ENCODE data around the gene SHROOM3.

The SHROOM3 gene

GRCh38 chr4:76780781-76781697, 346.0 kb downstream of the SHROOM3 start:
- no peak overlapping the region for H3K4me3 ChIP-seq (ENCODE audit: extremely low read depth, insufficient read depth, low read length, poor library complexity, severe bottlenecking)
- no peaks in the 10 kb centered on the region for H3K9me3 ChIP-seq (ENCODE audit: control insufficient read depth, low read length)
- peak overlapping the region; percentile 98 for H3K27ac ChIP-seq (ENCODE audit: low read depth, low read length, severe bottlenecking)
- peaks cover 40% of the 10 kb centered on the region for H3K4me1 ChIP-seq (ENCODE audit: control insufficient read depth, insufficient read depth, low read length, poor library complexity, severe bottlenecking)
- H3K36me3 ChIP-seq (ENCODE audit: control insufficient read depth, insufficient read depth, low read length), result peaks cover 77% of the 10 kb centered on the region
- WGBS, 2 experiments (ENCODE audit: insufficient coverage in 2 of 2), result 96 to 100% methylated on average over 5 to 6 of the region's 7 CpGs

GRCh38 chr4:76781698-76782595, 346.9 kb downstream of the SHROOM3 start:
- WGBS, 2 experiments (ENCODE audit: insufficient coverage in 2 of 2), result 75 to 89% methylated on average over 6 to 7 of the region's 7 CpGs
- Histone ChIP-seq H3K4me1 (ENCODE audit: control insufficient read depth, insufficient read depth, low read length, poor library complexity, severe bottlenecking) (peaks cover 40% of the 10 kb centered on the region), H3K9me3 (ENCODE audit: control insufficient read depth, low read length) (peaks cover 3% of the 10 kb centered on the region), H3K4me3 (ENCODE audit: extremely low read depth, insufficient read depth, low read length, poor library complexity, severe bottlenecking) (peak overlapping the region; percentile 22), H3K36me3 (ENCODE audit: control insufficient read depth, insufficient read depth, low read length) (peaks cover 77% of the 10 kb centered on the region), H3K27ac (ENCODE audit: low read depth, low read length, severe bottlenecking) (peak overlapping the region; percentile 98)

- H3K36me3 ChIP-seq (ENCODE audit: control insufficient read depth, insufficient read depth, low read length), result peaks cover 75% of the 10 kb centered on the region
- WGBS, 2 experiments (ENCODE audit: insufficient coverage in 2 of 2), result 38 to 44% methylated on average over 1 of the region's 1 CpG
- peaks cover 40% of the 10 kb centered on the region for H3K4me1 ChIP-seq (ENCODE audit: control insufficient read depth, insufficient read depth, low read length, poor library complexity, severe bottlenecking)
- H3K9me3 ChIP-seq (ENCODE audit: control insufficient read depth, low read length), result peaks cover 12% of the 10 kb centered on the region
- peak overlapping the region; percentile 98 for H3K27ac ChIP-seq (ENCODE audit: low read depth, low read length, severe bottlenecking)
- H3K4me3 ChIP-seq (ENCODE audit: extremely low read depth, insufficient read depth, low read length, poor library complexity, severe bottlenecking), result peak overlapping the region; percentile 22
These were observed 347.8 kb downstream of the SHROOM3 start for GRCh38 chr4:76782837-76783236.

GRCh38 chr4:76783836-76784235, 348.8 kb downstream of the SHROOM3 start:
- Histone ChIP-seq H3K9me3 (ENCODE audit: control insufficient read depth, low read length) (peaks cover 15% of the 10 kb centered on the region), H3K4me1 (ENCODE audit: control insufficient read depth, insufficient read depth, low read length, poor library complexity, severe bottlenecking) (peaks cover 40% of the 10 kb centered on the region), H3K27ac (ENCODE audit: low read depth, low read length, severe bottlenecking) (peak overlapping the region; percentile 98), H3K36me3 (ENCODE audit: control insufficient read depth, insufficient read depth, low read length) (peaks cover 74% of the 10 kb centered on the region), H3K4me3 (ENCODE audit: extremely low read depth, insufficient read depth, low read length, poor library complexity, severe bottlenecking) (no peak overlapping the region)
- 93 to 97% methylated on average over 3 to 4 of the region's 4 CpGs for WGBS, 2 experiments (ENCODE audit: insufficient coverage in 2 of 2)

- WGBS, 2 experiments (ENCODE audit: insufficient coverage in 2 of 2), result 80 to 100% methylated on average over 1 to 2 of the region's 2 CpGs
- H3K9me3 ChIP-seq (ENCODE audit: control insufficient read depth, low read length), result peaks cover 15% of the 10 kb centered on the region
- peaks cover 40% of the 10 kb centered on the region for H3K4me1 ChIP-seq (ENCODE audit: control insufficient read depth, insufficient read depth, low read length, poor library complexity, severe bottlenecking)
- peak overlapping the region; percentile 98 for H3K27ac ChIP-seq (ENCODE audit: low read depth, low read length, severe bottlenecking)
- H3K36me3 ChIP-seq (ENCODE audit: control insufficient read depth, insufficient read depth, low read length), result peaks cover 70% of the 10 kb centered on the region
- H3K4me3 ChIP-seq (ENCODE audit: extremely low read depth, insufficient read depth, low read length, poor library complexity, severe bottlenecking), result no peak overlapping the region
These were observed 349.2 kb downstream of the SHROOM3 start for GRCh38 chr4:76784237-76784636.

GRCh38 chr4:76787898-76788297, 352.9 kb downstream of the SHROOM3 start:
- Histone ChIP-seq H3K4me3 (ENCODE audit: extremely low read depth, insufficient read depth, low read length, poor library complexity, severe bottlenecking) (no peak overlapping the region), H3K4me1 (ENCODE audit: control insufficient read depth, insufficient read depth, low read length, poor library complexity, severe bottlenecking) (peaks cover 14% of the 10 kb centered on the region), H3K9me3 (ENCODE audit: control insufficient read depth, low read length) (peaks cover 15% of the 10 kb centered on the region), H3K36me3 (ENCODE audit: control insufficient read depth, insufficient read depth, low read length) (peaks cover 43% of the 10 kb centered on the region), H3K27ac (ENCODE audit: low read depth, low read length, severe bottlenecking) (no peak overlapping the region)
- WGBS, 2 experiments (ENCODE audit: insufficient coverage in 2 of 2), result no CpG with 5 or more reads among the region's 1 CpG

GRCh38 chr4:76790377-76790776, 355.3 kb downstream of the SHROOM3 start:
- Histone ChIP-seq H3K9me3 (ENCODE audit: control insufficient read depth, low read length) (peaks cover 15% of the 10 kb centered on the region), H3K4me1 (ENCODE audit: control insufficient read depth, insufficient read depth, low read length, poor library complexity, severe bottlenecking) (no peaks in the 10 kb centered on the region), H3K36me3 (ENCODE audit: control insufficient read depth, insufficient read depth, low read length) (peaks cover 31% of the 10 kb centered on the region), H3K27ac (ENCODE audit: low read depth, low read length, severe bottlenecking) (no peak overlapping the region), H3K4me3 (ENCODE audit: extremely low read depth, insufficient read depth, low read length, poor library complexity, severe bottlenecking) (no peak overlapping the region)
- WGBS, 2 experiments (ENCODE audit: insufficient coverage in 2 of 2), result no CpG with 5 or more reads among the region's 1 CpG

- no peak overlapping the region for H3K27ac ChIP-seq (ENCODE audit: low read depth, low read length, severe bottlenecking)
- peaks cover 15% of the 10 kb centered on the region for H3K9me3 ChIP-seq (ENCODE audit: control insufficient read depth, low read length)
- H3K4me3 ChIP-seq (ENCODE audit: extremely low read depth, insufficient read depth, low read length, poor library complexity, severe bottlenecking), result no peak overlapping the region
- H3K4me1 ChIP-seq (ENCODE audit: control insufficient read depth, insufficient read depth, low read length, poor library complexity, severe bottlenecking), result no peaks in the 10 kb centered on the region
- H3K36me3 ChIP-seq (ENCODE audit: control insufficient read depth, insufficient read depth, low read length), result peaks cover 20% of the 10 kb centered on the region
These were observed 356.4 kb downstream of the SHROOM3 start for GRCh38 chr4:76791479-76791878.

- H3K27ac ChIP-seq (ENCODE audit: low read depth, low read length, severe bottlenecking), result no peak overlapping the region
- peaks cover 12% of the 10 kb centered on the region for H3K36me3 ChIP-seq (ENCODE audit: control insufficient read depth, insufficient read depth, low read length)
- H3K4me1 ChIP-seq (ENCODE audit: control insufficient read depth, insufficient read depth, low read length, poor library complexity, severe bottlenecking), result no peaks in the 10 kb centered on the region
- H3K9me3 ChIP-seq (ENCODE audit: control insufficient read depth, low read length), result peaks cover 7% of the 10 kb centered on the region
- H3K4me3 ChIP-seq (ENCODE audit: extremely low read depth, insufficient read depth, low read length, poor library complexity, severe bottlenecking), result no peak overlapping the region
These were observed 357.4 kb downstream of the SHROOM3 start for GRCh38 chr4:76792418-76792817.

GRCh38 chr4:76795243-76795642, 360.2 kb downstream of the SHROOM3 start:
- Histone ChIP-seq H3K27ac (ENCODE audit: low read depth, low read length, severe bottlenecking) (no peak overlapping the region), H3K36me3 (ENCODE audit: control insufficient read depth, insufficient read depth, low read length) (no peaks in the 10 kb centered on the region), H3K4me3 (ENCODE audit: extremely low read depth, insufficient read depth, low read length, poor library complexity, severe bottlenecking) (no peak overlapping the region), H3K4me1 (ENCODE audit: control insufficient read depth, insufficient read depth, low read length, poor library complexity, severe bottlenecking) (no peaks in the 10 kb centered on the region), H3K9me3 (ENCODE audit: control insufficient read depth, low read length) (no peaks in the 10 kb centered on the region)
